HEK293 (cell line): ENCODE data around the gene TTYH2.

ENCODE experiments used
- CTCF ChIA-PET: fragments of 350-600 bp; formaldehyde crosslinking; extraction: SDS; loops from one replicate; lab custom pipeline; 2021; ENCODE audit warnings: antibody characterized with exemption; lab: Yijun Ruan, JAX
- POLR2A ChIA-PET: fragments of 300-600 bp; formaldehyde crosslinking; extraction: SDS; loops from one replicate; lab custom pipeline; 2020; ENCODE audit warnings: antibody characterized with exemption, inconsistent platforms; lab: Yijun Ruan, JAX
- H3K27ac ChIP-seq: fragments of 200-500 bp; sonication (Bioruptor generic); 2 replicates; pipeline ENCODE4 v1.5.1; 2014; ENCODE audit warnings: low read depth, low read length, control low read depth, inconsistent platforms; ENCODE audit errors: extremely low read depth
- H3K36me3 ChIP-seq, 2 experiments: fragments of 200-500 bp in 1 of 2; sonication (Bioruptor generic) in 1 of 2; 1 replicate in 1 of 2; 2 replicates in 1 of 2; pipeline ENCODE4 v1.5.1; 2014 to 2017; ENCODE audit warnings: inconsistent platforms in 2 of 2, low read length in 2 of 2; ENCODE audit not compliant: control insufficient read depth in 2 of 2, insufficient read depth in 1 of 2
- H3K4me1 ChIP-seq: fragments of 200-500 bp; sonication (Bioruptor generic); 2 replicates; pipeline ENCODE4 v1.5.1; 2014; ENCODE audit warnings: mild to moderate bottlenecking, low read length, inconsistent platforms; ENCODE audit not compliant: control insufficient read depth, insufficient read depth
- H3K4me3 ChIP-seq: 2 replicates; pipeline ENCODE4 v1.5.1; 2011; ENCODE audit warnings: low read depth, mild to moderate bottlenecking, control low read depth, low read length, moderate library complexity
- H3K9me3 ChIP-seq: fragments of 200-500 bp; sonication (Bioruptor generic); 2 replicates; pipeline ENCODE4 v1.5.1; 2014; ENCODE audit warnings: low read depth, low read length, inconsistent platforms; ENCODE audit not compliant: control insufficient read depth, insufficient read depth
- BCL11B ChIP-seq: fragments of 450-650 bp; formaldehyde crosslinking; IDR thresholded peaks from 2 replicates; pipeline ENCODE4 v1.5.1; 2016; ENCODE audit warnings: low read depth, missing biosample characterization, missing genetic modification characterization
- HOXD13 ChIP-seq: sonication (generic); formaldehyde crosslinking; IDR thresholded peaks from 2 replicates; pipeline ENCODE4 v1.8.0; 2022; ENCODE audit warnings: missing genetic modification reagents, borderline replicate concordance
- IKZF3 ChIP-seq: fragments of 450-650 bp; IDR thresholded peaks from 2 replicates; pipeline ENCODE4 v1.5.0; 2018; ENCODE audit warnings: missing biosample characterization, mild to moderate bottlenecking, missing genetic modification characterization, moderate library complexity
- PATZ1 ChIP-seq: fragments of 450-650 bp; formaldehyde crosslinking; IDR thresholded peaks from 2 replicates; pipeline ENCODE4 v1.5.1; 2016; ENCODE audit warnings: missing biosample characterization, missing genetic modification characterization
- PRDM4 ChIP-seq: fragments of 450-650 bp; formaldehyde crosslinking; IDR thresholded peaks from 2 replicates; pipeline ENCODE4 v1.5.1; 2017; ENCODE audit warnings: missing biosample characterization, missing genetic modification characterization
- SP3 ChIP-seq: fragments of 450-650 bp; formaldehyde crosslinking; IDR thresholded peaks from 2 replicates; pipeline ENCODE4 v1.5.1; 2016; ENCODE audit warnings: missing biosample characterization, missing genetic modification characterization
- SP7 ChIP-seq: fragments of 450-650 bp; formaldehyde crosslinking; IDR thresholded peaks from 2 replicates; pipeline ENCODE4 v1.5.1; 2016; ENCODE audit warnings: missing biosample characterization, missing genetic modification characterization
- TCF7L2 ChIP-seq: IDR thresholded peaks from 2 replicates; pipeline ENCODE4 v1.6.1; 2011; ENCODE audit warnings: low read depth, mild to moderate bottlenecking, inconsistent platforms, low read length, moderate library complexity, borderline replicate concordance
- ZBTB49 ChIP-seq: fragments of 450-650 bp; formaldehyde crosslinking; IDR thresholded peaks from 2 replicates; pipeline ENCODE4 v1.5.1; 2016; ENCODE audit warnings: missing biosample characterization, missing genetic modification characterization, low read depth
- ZNF114 ChIP-seq: fragments of 450-650 bp; formaldehyde crosslinking; IDR thresholded peaks from 2 replicates; pipeline ENCODE4 v1.5.0; 2017; ENCODE audit warnings: missing biosample characterization, missing genetic modification characterization
- ZNF184 ChIP-seq: fragments of 450-650 bp; IDR thresholded peaks from 2 replicates; pipeline ENCODE4 v1.5.1; 2018; ENCODE audit warnings: missing biosample characterization, mild to moderate bottlenecking, missing genetic modification characterization
- ZNF239 ChIP-seq: fragments of 450-650 bp; formaldehyde crosslinking; IDR thresholded peaks from 2 replicates; pipeline ENCODE4 v1.5.1; 2016; ENCODE audit warnings: missing biosample characterization, missing genetic modification characterization
- ZNF24 ChIP-seq: fragments of 450-650 bp; formaldehyde crosslinking; IDR thresholded peaks from 2 replicates; pipeline ENCODE4 v1.5.1; 2016; ENCODE audit warnings: missing biosample characterization, missing genetic modification characterization
- ZNF473 ChIP-seq: fragments of 450-650 bp; formaldehyde crosslinking; IDR thresholded peaks from 2 replicates; pipeline ENCODE4 v1.5.1; 2017; ENCODE audit warnings: missing biosample characterization, missing genetic modification characterization
- ZNF518A ChIP-seq: fragments of 450-650 bp; formaldehyde crosslinking; conservative IDR thresholded peaks from 2 replicates; pipeline ENCODE4 v1.5.1; 2016; ENCODE audit warnings: low read depth, missing biosample characterization, missing genetic modification characterization
- ZNF555 ChIP-seq: fragments of 450-650 bp; formaldehyde crosslinking; conservative IDR thresholded peaks from 2 replicates; pipeline ENCODE4 v1.5.1; 2017; ENCODE audit warnings: missing biosample characterization, mild to moderate bottlenecking, missing genetic modification characterization, inconsistent platforms
- ZNF558 ChIP-seq: fragments of 450-650 bp; formaldehyde crosslinking; IDR thresholded peaks from 2 replicates; pipeline ENCODE4 v1.5.1; 2016; ENCODE audit warnings: missing biosample characterization, missing genetic modification characterization
- ZNF610 ChIP-seq: fragments of 450-650 bp; formaldehyde crosslinking; IDR thresholded peaks from 2 replicates; pipeline ENCODE4 v1.5.1; 2016; ENCODE audit warnings: missing biosample characterization, missing genetic modification characterization, borderline replicate concordance
- ZNF621 ChIP-seq: fragments of 450-650 bp; formaldehyde crosslinking; IDR thresholded peaks from 2 replicates; pipeline ENCODE4 v1.5.1; 2017; ENCODE audit warnings: missing biosample characterization, missing genetic modification characterization
- ZNF701 ChIP-seq: fragments of 450-650 bp; formaldehyde crosslinking; IDR thresholded peaks from 2 replicates; pipeline ENCODE4 v1.5.1; 2016; ENCODE audit warnings: missing biosample characterization, missing genetic modification characterization
- ZNF76 ChIP-seq: fragments of 450-650 bp; formaldehyde crosslinking; IDR thresholded peaks from 2 replicates; pipeline ENCODE4; 2016; ENCODE audit warnings: low read depth, missing biosample characterization, missing genetic modification characterization, borderline replicate concordance
- ZNF785 ChIP-seq: fragments of 450-650 bp; formaldehyde crosslinking; IDR thresholded peaks from 2 replicates; pipeline ENCODE4 v1.5.1; 2016; ENCODE audit warnings: missing biosample characterization, missing genetic modification characterization
- ZNF791 ChIP-seq: fragments of 450-650 bp; formaldehyde crosslinking; IDR thresholded peaks from 2 replicates; pipeline ENCODE4 v1.5.1; 2016; ENCODE audit warnings: missing biosample characterization, missing genetic modification characterization

TTYH2 gene

GRCh38 chr17:74288785-74289184 is 75.4 kb downstream of the TTYH2 start (continued):
- TF ChIP-seq ZNF555 (tag by site-specific recombination): no peak
- TF ChIP-seq ZNF785 (tag by site-specific recombination): no peak
- TF ChIP-seq ZNF473 (tag by site-specific recombination): no peak
- no peak for TF ChIP-seq ZNF239 (tag by site-specific recombination)
- TF ChIP-seq ZNF24: no peak
- no peak for TF ChIP-seq ZNF621 (tag by site-specific recombination)
- no peak for TF ChIP-seq ZNF610 (tag by site-specific recombination)
- TF ChIP-seq, all 188 proteins: peak for 0

GRCh38 chr17:74289688-74290087 is 76.3 kb downstream of the TTYH2 start:
- TF ChIP-seq ZNF785 (tag by site-specific recombination) (no peak), HOXD13 (CRISPR knock-in tag) (no peak), IKZF3 (tag by site-specific recombination) (no peak), PRDM4 (no peak), SP3 (tag by site-specific recombination) (no peak), PATZ1 (tag by site-specific recombination) (no peak)
- Histone ChIP-seq H3K4me1 (no peaks in the 10 kb centered on the region), H3K4me3 (no peak overlapping the region), H3K9me3 (no peaks in the 10 kb centered on the region), H3K27ac (no peak overlapping the region), H3K36me3 (no peaks in the 10 kb centered on the region)
- CTCF ChIA-PET: interaction anchor here (1.0 kb wide), 2 partner anchors 8 to 168 kb away, joined by 3 read pairs; no protein-coding TSS in a partner anchor
- POLR2A ChIA-PET: no interaction called here

GRCh38 chr17:74290340-74290739 is 77.0 kb downstream of the TTYH2 start:
- ChIA-PET POLR2A (no interaction called here), CTCF (interaction anchor here (0.6 to 1.0 kb wide), 3 partner anchors 8 to 1458 kb away, joined by 3 to 4 read pairs (median 3); no protein-coding TSS in a partner anchor)
- H3K36me3 ChIP-seq: no peaks in the 10 kb centered on the region
- H3K9me3 ChIP-seq: no peaks in the 10 kb centered on the region
- no peaks in the 10 kb centered on the region for H3K4me1 ChIP-seq
- H3K4me3 ChIP-seq: no peak overlapping the region
- no peak overlapping the region for H3K27ac ChIP-seq
- no peak for TF ChIP-seq ZNF184 (tag by site-specific recombination)
- no peak for TF ChIP-seq ZBTB49
- TF ChIP-seq SP7: no peak
- no peak for TF ChIP-seq ZNF558 (tag by site-specific recombination)
- no peak for TF ChIP-seq ZNF518A (tag by site-specific recombination)
- no peak for TF ChIP-seq ZNF791 (tag by site-specific recombination)
- no peak for TF ChIP-seq ZNF76 (tag by site-specific recombination)
- TF ChIP-seq ZNF114 (tag by site-specific recombination): no peak
- no peak for TF ChIP-seq ZNF701 (tag by site-specific recombination)
- no peak for TF ChIP-seq BCL11B (tag by site-specific recombination)
- no peak for TF ChIP-seq TCF7L2
